ENCODE data around the gene SNX25. TPM values are rescaled to one million over a fixed set of nuclear protein-coding genes. Genes with fewer than 3 reads are reported as not detected.
"Not testable (repeated sequence)": the region's sequence is repeated elsewhere in the genome, so short reads cannot be mapped to it uniquely, and the experiment has no call there.

The SNX25 gene
- total RNA-seq, 1 donor from 2014 or later, result 24.1 TPM

DNA sequence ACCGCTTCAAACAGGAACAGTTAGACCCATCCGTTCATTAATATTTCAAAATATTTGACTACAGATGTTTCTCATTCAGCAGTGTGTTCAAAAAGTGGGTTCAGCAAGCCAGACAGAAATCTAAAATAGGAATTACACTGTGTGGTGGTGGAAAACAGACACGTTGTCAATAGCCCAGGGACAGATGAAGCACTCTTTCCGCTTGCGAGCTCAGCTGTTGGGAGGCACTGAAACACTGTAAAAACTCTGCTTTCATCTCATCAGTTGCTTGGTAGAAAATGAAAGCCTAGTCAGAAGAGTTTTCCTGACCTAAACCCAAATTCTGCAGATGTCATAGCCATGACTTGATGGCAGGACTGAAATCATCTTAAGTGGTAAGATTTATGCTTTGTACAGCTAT is 147.8 kb downstream of the SNX25 start:
- H3K27me3 Mint-ChIP-seq (ENCODE audit: low read depth), result no peaks in the 10 kb centered on the region
- intact Hi-C loops (cut with micrococcal nuclease), result loop anchor here (2.0 kb wide), 1 partner anchor 14 kb away; no protein-coding TSS in a partner anchor
- no peak for DNase-seq (ENCODE audit: low spot score)
- peaks cover 17% of the 10 kb centered on the region for H3K36me3 Mint-ChIP-seq (ENCODE audit: low read depth)
- H3K4me1 Mint-ChIP-seq (ENCODE audit: low read depth), result peaks cover 9% of the 10 kb centered on the region
- H3K4me3 Mint-ChIP-seq (ENCODE audit: low read depth), result no peak overlapping the region
- H3K27ac Mint-ChIP-seq, result peak overlapping the region; percentile 50
- no peaks in the 10 kb centered on the region for H3K9me3 Mint-ChIP-seq

DNA sequence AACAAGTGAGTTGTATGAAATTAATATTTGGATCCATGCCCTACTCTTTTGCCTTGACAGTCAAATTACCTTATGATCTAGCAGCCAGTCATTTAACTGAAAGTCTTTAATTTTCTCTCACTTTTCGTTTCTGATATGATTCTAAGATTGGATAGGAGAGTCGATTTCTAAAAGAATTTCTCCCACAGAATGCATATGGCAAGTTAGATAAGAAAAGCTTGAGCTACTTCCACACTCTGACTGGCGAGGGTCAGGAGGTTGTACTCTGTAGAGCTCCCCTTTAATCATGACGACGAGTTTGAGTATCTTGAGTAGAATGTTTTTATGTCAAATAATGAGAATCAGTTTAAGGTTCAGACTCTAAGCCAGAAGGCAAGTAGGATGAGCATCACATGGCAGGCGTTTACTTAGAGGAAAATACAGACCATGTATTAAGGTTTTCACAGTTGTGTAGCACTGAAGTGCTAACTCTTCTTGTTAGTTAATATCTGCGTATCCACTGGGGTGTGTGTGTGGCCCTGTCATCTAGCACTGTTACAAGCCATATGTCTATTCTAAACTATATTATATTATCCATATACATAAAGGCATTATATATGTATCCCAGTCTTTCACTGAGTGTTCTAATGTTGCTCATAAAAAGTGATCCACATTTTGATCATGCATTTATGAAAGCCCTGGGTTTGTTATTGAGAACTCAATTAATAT is 148.5 kb downstream of the SNX25 start:
- Mint-ChIP-seq H3K27me3 (ENCODE audit: low read depth) (no peaks in the 10 kb centered on the region), H3K4me3 (ENCODE audit: low read depth) (no peak overlapping the region), H3K9me3 (no peaks in the 10 kb centered on the region), H3K4me1 (ENCODE audit: low read depth) (peaks cover 9% of the 10 kb centered on the region), H3K36me3 (ENCODE audit: low read depth) (peaks cover 17% of the 10 kb centered on the region), H3K27ac (peak overlapping the region; percentile 24)
- intact Hi-C loops (cut with micrococcal nuclease), result loop anchor here (2.0 kb wide), 1 partner anchor 15 kb away; no protein-coding TSS in a partner anchor
- DNase-seq (ENCODE audit: low spot score), result no peak

DNA sequence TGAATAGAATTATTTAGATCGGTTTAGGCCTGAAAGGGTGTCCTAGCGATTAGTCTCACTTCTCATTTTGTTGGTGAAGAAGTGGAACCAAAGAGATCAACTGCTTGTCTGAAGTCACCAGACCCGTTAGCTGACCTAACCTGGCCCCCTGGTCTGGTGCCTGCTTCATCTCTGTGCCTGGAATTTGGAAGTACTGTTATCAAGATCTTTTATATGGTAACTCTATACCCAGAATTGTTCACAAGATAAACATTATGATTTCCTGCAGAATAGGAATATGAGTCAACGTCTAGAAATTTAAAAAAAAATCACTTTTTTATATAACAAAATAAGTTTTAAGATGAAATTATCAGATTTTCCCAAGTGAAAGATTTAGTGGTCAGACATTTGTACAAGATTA is 149.1 kb downstream of the SNX25 start:
- Mint-ChIP-seq H3K4me3 (ENCODE audit: low read depth) (no peak overlapping the region), H3K27ac (no peak overlapping the region), H3K9me3 (no peaks in the 10 kb centered on the region), H3K4me1 (ENCODE audit: low read depth) (peaks cover 9% of the 10 kb centered on the region), H3K27me3 (ENCODE audit: low read depth) (no peaks in the 10 kb centered on the region), H3K36me3 (ENCODE audit: low read depth) (peaks cover 13% of the 10 kb centered on the region)
- DNase-seq (ENCODE audit: low spot score), result no peak
- intact Hi-C loops (cut with micrococcal nuclease), result no loop called here

DNA sequence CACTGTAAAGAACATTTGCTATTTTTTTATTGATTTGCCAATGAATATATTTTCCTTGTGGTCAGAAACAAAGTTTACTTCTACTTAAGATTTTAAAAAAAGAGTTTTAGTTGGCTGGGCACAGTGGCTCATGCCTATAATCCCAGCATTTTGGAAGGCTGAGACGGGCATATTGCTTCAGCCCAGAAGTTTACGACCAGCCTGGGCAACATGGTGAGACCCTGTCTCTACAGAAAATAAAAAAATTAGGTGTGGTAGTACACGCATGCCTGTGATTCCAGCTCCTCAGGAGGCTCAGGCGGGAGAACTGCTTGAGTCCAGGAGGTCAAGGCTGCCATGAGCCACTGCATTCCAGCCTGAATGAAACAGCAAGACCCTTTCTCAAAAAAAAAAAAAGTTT is 149.6 kb downstream of the SNX25 start:
- H3K4me1 Mint-ChIP-seq (ENCODE audit: low read depth), result peaks cover 9% of the 10 kb centered on the region
- peaks cover 12% of the 10 kb centered on the region for H3K36me3 Mint-ChIP-seq (ENCODE audit: low read depth)
- H3K9me3 Mint-ChIP-seq, result no peaks in the 10 kb centered on the region
- no peaks in the 10 kb centered on the region for H3K27me3 Mint-ChIP-seq (ENCODE audit: low read depth)
- H3K27ac Mint-ChIP-seq, result no peak overlapping the region
- no peak for DNase-seq (ENCODE audit: low spot score)
- no peak overlapping the region for H3K4me3 Mint-ChIP-seq (ENCODE audit: low read depth)
- intact Hi-C loops (cut with micrococcal nuclease), result no loop called here

DNA sequence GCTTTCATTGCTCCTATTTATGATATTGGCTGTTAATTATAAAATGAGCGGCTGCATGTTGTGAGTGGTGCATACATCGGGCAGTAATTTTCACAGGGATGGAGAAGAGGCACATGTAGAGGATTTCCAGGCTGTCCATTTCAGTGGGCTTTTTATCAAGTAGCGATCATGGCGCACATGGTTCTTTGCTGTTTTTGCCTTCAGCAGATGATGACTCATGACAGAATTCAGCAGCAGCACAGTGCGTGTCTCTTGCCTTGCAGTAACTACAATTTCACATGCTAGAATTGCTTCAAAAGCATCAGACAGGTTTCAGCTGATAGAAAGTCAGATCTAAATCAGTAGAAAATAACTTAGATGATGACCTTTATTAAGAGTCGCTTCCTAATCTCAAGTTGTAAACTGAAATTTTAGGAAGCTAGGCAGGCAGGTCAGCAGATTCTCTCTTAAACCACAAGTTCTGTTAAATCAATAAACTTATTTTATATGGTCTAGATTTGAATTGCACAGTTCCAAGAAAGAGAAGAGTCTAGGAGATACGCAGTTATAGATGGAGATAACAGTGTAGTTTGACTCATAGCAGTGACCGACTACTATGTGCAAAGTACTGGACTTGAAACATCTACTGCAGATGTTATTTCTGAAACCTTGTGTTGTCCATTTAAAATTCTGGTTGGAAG is 150.5 kb downstream of the SNX25 start:
- no peak overlapping the region for H3K4me3 Mint-ChIP-seq (ENCODE audit: low read depth)
- intact Hi-C loops (cut with micrococcal nuclease), result no loop called here
- no peaks in the 10 kb centered on the region for H3K9me3 Mint-ChIP-seq
- no peak for DNase-seq (ENCODE audit: low spot score)
- H3K4me1 Mint-ChIP-seq (ENCODE audit: low read depth), result peaks cover 9% of the 10 kb centered on the region
- H3K27me3 Mint-ChIP-seq (ENCODE audit: low read depth), result no peaks in the 10 kb centered on the region
- H3K36me3 Mint-ChIP-seq (ENCODE audit: low read depth), result peaks cover 12% of the 10 kb centered on the region
- H3K27ac Mint-ChIP-seq, result no peak overlapping the region

DNA sequence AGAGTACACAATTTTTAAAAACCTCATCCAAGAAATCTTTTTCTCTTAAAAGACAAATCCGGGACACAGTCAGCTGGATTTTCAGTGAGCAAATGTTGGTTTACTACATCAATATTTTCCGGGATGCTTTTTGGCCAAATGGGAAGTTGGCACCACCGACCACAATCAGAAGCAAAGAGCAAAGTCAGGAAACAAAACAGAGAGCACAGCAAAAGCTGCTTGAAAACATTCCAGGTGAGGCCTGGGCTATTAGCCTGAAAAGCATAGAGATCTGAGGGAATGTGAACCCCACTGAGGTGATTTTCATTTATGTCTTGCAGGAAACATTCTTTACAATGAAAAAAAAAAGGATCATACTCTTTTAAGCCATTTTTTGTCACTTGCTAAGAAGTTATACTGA is 152.5 kb downstream of the SNX25 start:
- Mint-ChIP-seq H3K9me3 (no peaks in the 10 kb centered on the region), H3K27ac (no peak overlapping the region), H3K27me3 (ENCODE audit: low read depth) (no peaks in the 10 kb centered on the region), H3K4me3 (ENCODE audit: low read depth) (no peak overlapping the region), H3K4me1 (ENCODE audit: low read depth) (peaks cover 8% of the 10 kb centered on the region), H3K36me3 (ENCODE audit: low read depth) (peaks cover 12% of the 10 kb centered on the region)
- DNase-seq (ENCODE audit: low spot score), result no peak
- intact Hi-C loops (cut with micrococcal nuclease), result no loop called here

DNA sequence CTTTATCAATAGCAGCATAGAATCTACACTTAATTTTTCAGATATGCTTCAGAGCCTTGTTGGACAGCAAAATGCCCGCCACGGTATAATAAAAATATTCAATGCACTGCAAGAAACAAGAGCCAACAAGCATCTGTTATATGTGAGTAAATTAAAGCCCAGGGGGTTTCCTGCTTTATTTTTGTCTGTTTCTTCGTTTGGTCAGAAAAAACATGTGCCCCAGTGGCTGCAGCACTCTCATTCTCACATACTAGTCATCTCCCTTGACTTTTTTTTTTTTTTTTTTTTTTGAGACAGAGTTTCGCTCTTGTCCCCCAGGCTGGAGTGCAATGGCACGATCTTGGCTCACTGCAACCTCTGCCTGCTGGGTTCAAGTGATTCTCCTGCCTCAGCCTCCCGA is 153.2 kb downstream of the SNX25 start:
- H3K27ac Mint-ChIP-seq; H3K4me3 Mint-ChIP-seq (ENCODE audit: low read depth); DNase-seq (ENCODE audit: low spot score); H3K4me1 Mint-ChIP-seq (ENCODE audit: low read depth); H3K27me3 Mint-ChIP-seq (ENCODE audit: low read depth); H3K9me3 Mint-ChIP-seq; intact Hi-C loops (cut with micrococcal nuclease); H3K36me3 Mint-ChIP-seq (ENCODE audit: low read depth): not testable (repeated sequence)

DNA sequence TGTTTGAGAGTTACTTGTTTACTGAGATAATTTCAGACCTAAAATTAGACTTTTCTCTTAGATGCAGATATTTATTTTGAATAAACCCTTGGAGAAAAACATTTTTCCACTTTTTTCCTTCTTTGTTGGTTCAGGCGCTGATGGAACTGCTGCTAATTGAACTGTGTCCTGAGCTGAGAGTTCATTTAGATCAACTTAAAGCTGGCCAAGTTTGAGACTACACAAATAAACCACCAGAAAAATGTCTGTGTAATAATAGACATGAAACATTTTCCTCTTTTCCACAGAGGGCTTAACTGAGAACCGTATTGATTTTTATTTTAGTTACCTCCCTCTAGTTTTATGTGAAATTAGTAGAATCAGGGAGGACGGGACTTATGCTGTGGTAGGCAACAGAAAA is 153.9 kb downstream of the SNX25 start:
- peaks cover 5% of the 10 kb centered on the region for H3K36me3 Mint-ChIP-seq (ENCODE audit: low read depth)
- H3K4me3 Mint-ChIP-seq (ENCODE audit: low read depth), result no peak overlapping the region
- no peak overlapping the region for H3K27ac Mint-ChIP-seq
- intact Hi-C loops (cut with micrococcal nuclease), result no loop called here
- no peak for DNase-seq (ENCODE audit: low spot score)
- no peaks in the 10 kb centered on the region for H3K27me3 Mint-ChIP-seq (ENCODE audit: low read depth)
- peaks cover 4% of the 10 kb centered on the region for H3K4me1 Mint-ChIP-seq (ENCODE audit: low read depth)
- no peaks in the 10 kb centered on the region for H3K9me3 Mint-ChIP-seq

DNA sequence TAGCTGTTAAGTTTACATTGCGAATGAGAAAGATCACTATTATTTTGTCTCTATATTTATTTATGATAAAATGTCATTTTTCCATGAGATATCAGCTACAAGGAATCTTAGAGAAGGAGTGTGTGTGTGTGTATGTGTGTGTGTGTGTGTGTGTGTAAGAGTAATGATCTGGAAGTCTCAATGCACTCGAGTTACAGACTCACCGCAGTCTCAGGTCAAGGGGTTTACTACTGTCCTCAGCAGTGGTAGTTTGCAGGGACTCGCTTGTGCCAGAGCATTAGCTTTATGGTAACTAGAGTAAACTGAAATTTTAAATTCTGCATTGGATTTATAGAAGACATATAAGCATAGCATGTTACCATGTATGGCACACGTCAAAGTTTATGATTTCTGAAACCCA is 155.5 kb downstream of the SNX25 start:
- intact Hi-C loops (cut with micrococcal nuclease), result no loop called here
- peaks cover 3% of the 10 kb centered on the region for H3K36me3 Mint-ChIP-seq (ENCODE audit: low read depth)
- peaks cover 1% of the 10 kb centered on the region for H3K4me1 Mint-ChIP-seq (ENCODE audit: low read depth)
- H3K27me3 Mint-ChIP-seq (ENCODE audit: low read depth), result no peaks in the 10 kb centered on the region
- no peaks in the 10 kb centered on the region for H3K9me3 Mint-ChIP-seq
- DNase-seq (ENCODE audit: low spot score), result no peak
- no peak overlapping the region for H3K27ac Mint-ChIP-seq
- no peak overlapping the region for H3K4me3 Mint-ChIP-seq (ENCODE audit: low read depth)

DNA sequence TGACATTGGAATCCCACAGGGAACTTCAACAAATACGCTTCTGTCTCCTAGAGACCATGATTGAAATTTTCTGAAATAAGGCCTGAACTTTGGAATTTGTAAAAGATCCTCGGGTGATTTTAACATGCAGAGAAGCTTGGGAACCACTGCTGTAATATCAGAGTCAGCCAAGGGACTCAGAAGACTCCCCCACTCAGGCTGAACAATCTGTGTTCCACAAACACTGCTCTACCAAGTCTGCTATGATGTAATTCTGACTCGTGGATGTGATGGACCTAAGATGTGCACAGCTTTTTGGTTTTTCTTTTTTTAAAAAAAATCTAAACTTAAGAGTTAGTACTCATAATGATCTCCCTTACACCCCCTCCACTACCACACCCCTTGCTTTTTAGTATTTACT is 160.3 kb downstream of the SNX25 start:
- intact Hi-C loops (cut with micrococcal nuclease), result no loop called here
- Mint-ChIP-seq H3K27ac (no peak overlapping the region), H3K4me1 (ENCODE audit: low read depth) (no peaks in the 10 kb centered on the region), H3K36me3 (ENCODE audit: low read depth) (no peaks in the 10 kb centered on the region), H3K27me3 (ENCODE audit: low read depth) (no peaks in the 10 kb centered on the region), H3K9me3 (no peaks in the 10 kb centered on the region), H3K4me3 (ENCODE audit: low read depth) (no peak overlapping the region)
- DNase-seq (ENCODE audit: low spot score), result no peak

DNA sequence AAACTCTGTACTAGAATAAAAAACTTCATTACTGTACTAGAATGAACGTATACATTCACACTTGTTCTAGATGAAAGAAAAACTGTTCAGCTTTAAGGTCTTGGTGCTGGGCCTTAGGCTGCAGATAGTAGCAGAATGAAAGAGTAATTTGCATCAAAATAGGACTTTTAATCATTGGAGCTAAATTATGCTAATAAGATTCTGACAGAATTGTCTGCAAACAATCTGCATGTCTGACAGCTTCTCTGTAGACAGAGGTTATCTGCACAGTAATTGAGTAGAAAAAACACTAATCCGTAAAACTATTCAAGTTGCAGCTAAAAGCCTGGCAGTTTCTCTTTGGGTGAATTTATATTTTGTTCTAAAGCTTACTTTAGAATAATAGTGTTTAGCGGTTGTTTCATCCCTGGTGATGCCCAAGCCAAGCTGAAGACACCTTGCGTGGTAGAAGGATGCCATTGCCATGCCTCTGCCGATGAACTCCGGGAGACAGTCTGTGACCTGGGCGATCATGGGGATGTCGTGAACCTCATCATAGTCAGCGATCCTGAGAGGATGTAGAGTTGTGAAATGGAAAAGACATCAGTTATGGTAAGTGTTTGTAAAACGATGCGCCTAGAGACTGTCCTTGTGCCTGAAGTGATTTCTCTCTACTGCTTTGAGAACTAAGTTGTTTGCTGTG is 161.0 kb downstream of the SNX25 start:
- Mint-ChIP-seq H3K27me3 (ENCODE audit: low read depth) (no peaks in the 10 kb centered on the region), H3K9me3 (no peaks in the 10 kb centered on the region), H3K36me3 (ENCODE audit: low read depth) (no peaks in the 10 kb centered on the region), H3K4me3 (ENCODE audit: low read depth) (no peak overlapping the region), H3K27ac (no peak overlapping the region), H3K4me1 (ENCODE audit: low read depth) (no peaks in the 10 kb centered on the region)
- intact Hi-C loops (cut with micrococcal nuclease), result no loop called here
- DNase-seq (ENCODE audit: low spot score), result no peak

DNA sequence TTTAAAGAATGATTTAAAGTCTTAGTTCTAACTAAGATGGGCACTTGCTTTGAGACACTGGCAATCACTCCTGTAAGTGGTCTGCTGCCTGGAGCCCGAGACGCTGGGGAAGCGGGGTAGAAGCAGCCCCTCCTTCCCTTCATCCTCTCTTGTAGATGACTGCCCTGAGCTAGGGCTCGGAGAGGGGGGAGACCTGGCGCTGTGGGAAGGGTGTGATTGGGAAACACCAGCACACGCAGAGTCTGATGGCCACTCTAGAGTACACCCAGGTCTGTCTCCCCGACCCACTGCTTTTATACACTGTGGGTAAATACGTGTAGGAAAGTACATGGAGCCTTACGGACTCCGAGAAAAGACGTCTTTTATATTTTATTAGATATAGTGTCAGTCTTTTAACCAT is 162.3 kb downstream of the SNX25 start:
- H3K4me1 Mint-ChIP-seq (ENCODE audit: low read depth), result no peaks in the 10 kb centered on the region
- no peaks in the 10 kb centered on the region for H3K36me3 Mint-ChIP-seq (ENCODE audit: low read depth)
- H3K4me3 Mint-ChIP-seq (ENCODE audit: low read depth), result no peak overlapping the region
- H3K9me3 Mint-ChIP-seq, result no peaks in the 10 kb centered on the region
- H3K27me3 Mint-ChIP-seq (ENCODE audit: low read depth), result no peaks in the 10 kb centered on the region
- H3K27ac Mint-ChIP-seq, result no peak overlapping the region
- intact Hi-C loops (cut with micrococcal nuclease), result no loop called here
- DNase-seq (ENCODE audit: low spot score), result no peak

DNA sequence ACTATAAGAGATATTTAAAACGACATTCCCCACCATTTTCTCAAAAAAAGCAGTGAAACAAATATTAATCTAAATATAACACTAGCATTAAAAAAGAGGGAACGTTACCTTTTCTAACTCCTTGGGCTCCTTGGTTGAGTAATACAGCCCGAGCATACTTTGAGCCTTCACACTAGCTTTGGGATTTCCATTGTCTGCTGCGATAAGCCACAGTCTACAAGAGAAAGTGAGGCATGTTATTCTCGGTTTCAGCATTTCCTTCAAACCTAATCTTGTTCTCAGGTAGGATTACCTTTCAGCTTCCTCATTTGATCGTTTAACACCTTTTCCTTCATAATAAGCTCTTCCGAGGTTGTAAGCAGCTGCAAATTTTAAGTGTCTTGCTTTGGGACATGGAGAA is 164.6 kb downstream of the SNX25 start:
- H3K27me3 Mint-ChIP-seq (ENCODE audit: low read depth), result no peaks in the 10 kb centered on the region
- no peaks in the 10 kb centered on the region for H3K36me3 Mint-ChIP-seq (ENCODE audit: low read depth)
- no peaks in the 10 kb centered on the region for H3K9me3 Mint-ChIP-seq
- no peak for DNase-seq (ENCODE audit: low spot score)
- no peaks in the 10 kb centered on the region for H3K4me1 Mint-ChIP-seq (ENCODE audit: low read depth)
- intact Hi-C loops (cut with micrococcal nuclease), result no loop called here
- H3K4me3 Mint-ChIP-seq (ENCODE audit: low read depth), result no peak overlapping the region
- H3K27ac Mint-ChIP-seq, result no peak overlapping the region
